Prostate gland (tissue), 2 donors: ENCODE data around the gene ENC1.

Source experiments
- POLR2A ChIP-seq: fragments of 450-650 bp; IDR thresholded peaks from one replicate; pipeline ENCODE4 v1.6.1; 2016; ENCODE audit warnings: antibody characterized with exemption, mild to moderate bottlenecking
- TF ChIP-seq, protein P1 (sequence below), 4 experiments: fragments of 200-600 bp in 2 of 4; fragments of 450-650 bp in 2 of 4; sonication (generic) in 2 of 4; IDR thresholded peaks; 1 replicate in 3 of 4; 2 replicates in 1 of 4; pipeline ENCODE4 v1.5.1; 2016 to 2019; ENCODE audit warnings: antibody characterized with exemption in 4 of 4, mild to moderate bottlenecking in 2 of 4, moderate library complexity in 2 of 4

DNA sequence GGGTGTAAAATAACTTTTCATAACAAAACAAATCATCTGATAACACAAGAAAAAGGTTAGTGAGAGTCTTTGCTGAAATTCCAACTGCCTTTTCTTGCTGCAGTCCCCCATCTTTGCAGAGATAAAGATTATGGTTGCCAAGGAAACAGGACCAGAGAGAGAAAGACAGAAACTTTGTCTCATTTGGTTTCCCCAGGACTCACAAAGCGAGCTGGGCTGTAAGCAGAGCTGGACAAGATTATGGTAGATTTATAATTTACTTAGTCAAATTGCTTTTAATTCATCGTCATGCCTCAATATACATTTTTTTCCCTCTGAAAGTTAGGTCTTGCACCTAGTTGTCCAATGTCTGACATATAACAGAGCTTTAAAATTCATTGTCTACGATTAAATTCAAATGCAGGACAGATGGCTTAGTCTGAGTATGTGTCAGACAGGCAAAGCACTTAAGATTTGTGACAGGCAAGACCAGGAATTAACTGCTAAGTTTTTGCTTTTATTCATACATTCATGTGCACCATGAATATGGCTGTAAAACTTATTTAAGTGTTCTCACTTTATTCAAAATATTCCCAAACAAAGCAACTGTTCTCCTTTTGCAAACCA, 17.4 kb downstream of the ENC1 start:
- TF ChIP-seq, protein P1, sequence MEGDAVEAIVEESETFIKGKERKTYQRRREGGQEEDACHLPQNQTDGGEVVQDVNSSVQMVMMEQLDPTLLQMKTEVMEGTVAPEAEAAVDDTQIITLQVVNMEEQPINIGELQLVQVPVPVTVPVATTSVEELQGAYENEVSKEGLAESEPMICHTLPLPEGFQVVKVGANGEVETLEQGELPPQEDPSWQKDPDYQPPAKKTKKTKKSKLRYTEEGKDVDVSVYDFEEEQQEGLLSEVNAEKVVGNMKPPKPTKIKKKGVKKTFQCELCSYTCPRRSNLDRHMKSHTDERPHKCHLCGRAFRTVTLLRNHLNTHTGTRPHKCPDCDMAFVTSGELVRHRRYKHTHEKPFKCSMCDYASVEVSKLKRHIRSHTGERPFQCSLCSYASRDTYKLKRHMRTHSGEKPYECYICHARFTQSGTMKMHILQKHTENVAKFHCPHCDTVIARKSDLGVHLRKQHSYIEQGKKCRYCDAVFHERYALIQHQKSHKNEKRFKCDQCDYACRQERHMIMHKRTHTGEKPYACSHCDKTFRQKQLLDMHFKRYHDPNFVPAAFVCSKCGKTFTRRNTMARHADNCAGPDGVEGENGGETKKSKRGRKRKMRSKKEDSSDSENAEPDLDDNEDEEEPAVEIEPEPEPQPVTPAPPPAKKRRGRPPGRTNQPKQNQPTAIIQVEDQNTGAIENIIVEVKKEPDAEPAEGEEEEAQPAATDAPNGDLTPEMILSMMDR (IDR thresholded peaks at IDR 0.05): no peak
- TF ChIP-seq POLR2A: no peak
